Prostate gland (tissue), 2 donors: ENCODE measurements around the gene EHD3. TPM values are rescaled to one million over a fixed set of nuclear protein-coding genes. Genes with fewer than 3 reads are reported as not detected.

Experiments used
- DNase-seq: peaks from one replicate; pipeline ENCODE4 v3.0.0-alpha.2; 2019; ENCODE audit warnings: low spot score
- H3K27ac ChIP-seq, 2 donors: fragments of 200-600 bp; sonication (generic); 2 replicates each; pipeline ENCODE4 v1.5.1; 2017 to 2019
- H3K27me3 ChIP-seq: fragments of 200-600 bp; sonication (generic); replicated peaks from 2 replicates; pipeline ENCODE4 v1.5.1; 2019; ENCODE audit not compliant: insufficient read depth
- H3K36me3 ChIP-seq, 2 donors: fragments of 200-600 bp; sonication (generic); 1 replicate in 1 of 2; 2 replicates in 1 of 2; pipeline versions ENCODE4 v1.5.1 to v1.8.1; 2017 to 2019
- H3K4me1 ChIP-seq: fragments of 200-600 bp; sonication (generic); replicated peaks from 2 replicates; pipeline ENCODE4 v1.5.1; 2019
- H3K4me3 ChIP-seq, 2 donors: fragments of 200-600 bp; sonication (generic); 2 replicates each; pipeline ENCODE4 v1.5.1; 2017 to 2019
- H3K9me3 ChIP-seq: fragments of 200-600 bp; sonication (generic); 2 replicates; pipeline ENCODE4 v1.5.1; 2017
- CTCF ChIP-seq, 4 experiments: fragments of 200-600 bp in 2 of 4; fragments of 450-650 bp in 2 of 4; sonication (generic) in 2 of 4; IDR thresholded peaks; 1 replicate in 3 of 4; 2 replicates in 1 of 4; pipeline ENCODE4 v1.5.1; 2016 to 2019; ENCODE audit warnings: antibody characterized with exemption in 4 of 4, mild to moderate bottlenecking in 2 of 4, moderate library complexity in 2 of 4
- POLR2A ChIP-seq: fragments of 450-650 bp; IDR thresholded peaks from one replicate; pipeline ENCODE4 v1.6.1; 2016; ENCODE audit warnings: antibody characterized with exemption, mild to moderate bottlenecking
- POLR2AphosphoS5 ChIP-seq: sonication (generic); formaldehyde crosslinking; IDR thresholded peaks from one replicate; pipeline ENCODE4 v1.6.1; 2017; ENCODE audit warnings: antibody characterized with exemption
- WGBS: methylation state at CpG from one replicate; pipeline ENCODE4 v1.1.5; 2018; 5-methylcytosine and 5-hydroxymethylcytosine counted together
- intact Hi-C: fragments of 100-400 bp; cut with DNase I; formaldehyde crosslinking; loops from one replicate; pipeline ENCODE4 v1.14.2; 2022
- total RNA-seq, 2 donors: library from RNA; depleted of rRNA; stranded (reverse); fragments of >200 nt; gene quantifications; one replicate each; pipeline ENCODE4 v1.1.0, GENCODE V29; 2016

EHD3 gene
- total RNA-seq, 2 donors from 2014 or later = 7.2 to 7.9 TPM

GRCh38 chr2:31304816-31305215 lies 70.9 kb downstream of the EHD3 start:
- intact Hi-C loops = no loop called here
- TF ChIP-seq CTCF (IDR thresholded peaks at IDR 0.05) (no peak), POLR2AphosphoS5 (no peak), POLR2A (no peak)
- 93% methylated on average over 2 of the region's 2 CpGs for WGBS

GRCh38 chr2:31312898-31313297 lies 78.9 kb downstream of the EHD3 start:
- Histone ChIP-seq H3K9me3 (no peaks in the 10 kb centered on the region), H3K4me3 (no peak overlapping the region), H3K27me3 (no peaks in the 10 kb centered on the region), H3K36me3 (no peaks in the 10 kb centered on the region), H3K4me1 (no peaks in the 10 kb centered on the region), H3K27ac (no peak overlapping the region)
- 94% methylated on average over 3 of the region's 3 CpGs for WGBS
- DNase-seq = no peak
- intact Hi-C loops = no loop called here
- no peak for TF ChIP-seq CTCF (IDR thresholded peaks at IDR 0.05)
- TF ChIP-seq POLR2AphosphoS5 = no peak
- no peak for TF ChIP-seq POLR2A

More at GRCh38 chr2:31304816-31305215, 70.9 kb downstream of the EHD3 start:
- no peaks in the 10 kb centered on the region for H3K4me1 ChIP-seq
- no peak overlapping the region for H3K4me3 ChIP-seq
- no peaks in the 10 kb centered on the region for H3K9me3 ChIP-seq
- no peaks in the 10 kb centered on the region for H3K36me3 ChIP-seq
- no peaks in the 10 kb centered on the region for H3K27me3 ChIP-seq
- no peak overlapping the region for H3K27ac ChIP-seq
- no peak for DNase-seq

- DNase-seq = no peak
- Histone ChIP-seq H3K4me1 (no peaks in the 10 kb centered on the region), H3K4me3 (no peak overlapping the region), H3K36me3 (no peaks in the 10 kb centered on the region), H3K9me3 (no peaks in the 10 kb centered on the region), H3K27me3 (no peaks in the 10 kb centered on the region), H3K27ac (no peak overlapping the region)
- intact Hi-C loops = loop anchor here (5.0 kb wide), 1 partner anchor 77 kb away; no protein-coding TSS in a partner anchor
- WGBS = 98% methylated on average over 2 of the region's 2 CpGs
- TF ChIP-seq CTCF (IDR thresholded peaks at IDR 0.05) = no peak
- no peak for TF ChIP-seq POLR2AphosphoS5
- TF ChIP-seq POLR2A = no peak
Measured at GRCh38 chr2:31314761-31315160, 80.8 kb downstream of the EHD3 start.

GRCh38 chr2:31317396-31317795 lies 83.4 kb downstream of the EHD3 start:
- WGBS = 68% methylated on average over 3 of the region's 3 CpGs
- no peaks in the 10 kb centered on the region for H3K27me3 ChIP-seq
- H3K9me3 ChIP-seq = no peaks in the 10 kb centered on the region
- H3K4me3 ChIP-seq = no peak overlapping the region
- peaks cover 2% of the 10 kb centered on the region for H3K4me1 ChIP-seq
- no peak for DNase-seq
- no peak overlapping the region for H3K27ac ChIP-seq
- TF ChIP-seq POLR2A = no peak
- no peak for TF ChIP-seq CTCF (IDR thresholded peaks at IDR 0.05)
- no peak for TF ChIP-seq POLR2AphosphoS5
- intact Hi-C loops = loop anchor here (5.0 kb wide), 1 partner anchor 80 kb away; no protein-coding TSS in a partner anchor
- no peaks in the 10 kb centered on the region for H3K36me3 ChIP-seq
